SK-N-SH (cell line): Measurements from ENCODE around the gene DENND5A. TPM values are rescaled to one million over a fixed set of nuclear protein-coding genes. Genes with fewer than 3 reads are reported as not detected.
A peak's percentile ranks its signal among the peaks of the same experiment; 100 is the strongest.

Experiments used
- CTCF ChIA-PET: fragments of 300-600, 350-600 bp; formaldehyde crosslinking; extraction: SDS; loops from one replicate; lab custom pipeline; 2021; lab: Yijun Ruan, JAX
- POLR2A ChIA-PET: fragments of 350-600 bp; sonication (Branson Sonifier 250); formaldehyde crosslinking; extraction: SDS; loops from one replicate; lab custom pipeline; 2020; ENCODE audit warnings: antibody characterized with exemption, inconsistent platforms; lab: Yijun Ruan, JAX
- DNase-seq: peaks from one replicate; pipeline ENCODE4 v3.0.0; 2012
- H2AFZ ChIP-seq: fragments of 200-600 bp; sonication (generic); 2 replicates; pipeline ENCODE4 v1.8.1; 2016; ENCODE audit warnings: antibody characterized with exemption, mild to moderate bottlenecking, low read depth
- H3F3A ChIP-seq: fragments of 200-600 bp; sonication (generic); replicated peaks from 2 replicates; pipeline ENCODE3; 2016; ENCODE audit warnings: antibody characterized with exemption, mild to moderate bottlenecking; ENCODE audit not compliant: insufficient read depth
- H3K27ac ChIP-seq, 2 experiments: fragments of 200-500 bp in 1 of 2; fragments of 200-600 bp in 1 of 2; sonication (Bioruptor generic) in 1 of 2; sonication (generic), shearing (Covaris generic) in 1 of 2; 2 replicates each; pipeline versions ENCODE4 v1.5.1 to v1.6.1; 2014 to 2016; ENCODE audit warnings: low read depth in 2 of 2, inconsistent platforms in 1 of 2, low read length in 1 of 2, mild to moderate bottlenecking in 1 of 2, mixed read lengths in 1 of 2
- H3K27me3 ChIP-seq: fragments of 200-600 bp; sonication (generic), shearing (Covaris generic); 2 replicates; pipeline ENCODE4 v1.6.1; 2016; ENCODE audit warnings: mixed run types; ENCODE audit not compliant: insufficient read depth
- H3K36me3 ChIP-seq, 2 experiments: fragments of 200-500 bp in 1 of 2; fragments of 200-600 bp in 1 of 2; sonication (Bioruptor generic) in 1 of 2; sonication (generic) in 1 of 2; replicated peaks in 1 of 2; 2 replicates each; pipeline versions ENCODE3 to v1.5.1; 2014 to 2016; ENCODE audit warnings: low read length in 1 of 2, mild to moderate bottlenecking in 1 of 2; ENCODE audit not compliant: insufficient read depth in 2 of 2, control insufficient read depth in 1 of 2
- H3K4me1 ChIP-seq, 2 experiments: fragments of 200-500 bp in 1 of 2; fragments of 200-600 bp in 1 of 2; sonication (Bioruptor generic) in 1 of 2; sonication (generic), shearing (Covaris generic) in 1 of 2; 2 replicates each; pipeline versions ENCODE4 v1.5.1 to v1.6.1; 2014 to 2016; ENCODE audit warnings: low read depth in 1 of 2, low read length in 1 of 2, mixed run types in 1 of 2; ENCODE audit not compliant: insufficient read depth in 2 of 2, control insufficient read depth in 1 of 2
- H3K4me2 ChIP-seq: fragments of 200-600 bp; sonication (generic), shearing (Covaris generic); 2 replicates; pipeline ENCODE4 v1.6.1; 2017; ENCODE audit warnings: mixed run types
- H3K4me3 ChIP-seq, 2 experiments: fragments of 200-500 bp in 1 of 2; fragments of 200-600 bp in 1 of 2; sonication (Bioruptor generic) in 1 of 2; sonication (generic), shearing (Covaris generic) in 1 of 2; 2 replicates each; pipeline versions ENCODE4 v1.5.1 to v1.8.1; 2014 to 2016; ENCODE audit warnings: low read depth in 2 of 2, inconsistent platforms in 1 of 2, low read length in 1 of 2, mild to moderate bottlenecking in 1 of 2, mixed read lengths in 1 of 2, moderate library complexity in 1 of 2
- H3K79me2 ChIP-seq: fragments of 200-600 bp; sonication (generic); 2 replicates; pipeline ENCODE4 v1.8.1; 2017; ENCODE audit warnings: mild to moderate bottlenecking; ENCODE audit not compliant: insufficient read depth
- H3K9ac ChIP-seq: fragments of 200-600 bp; sonication (generic); 2 replicates; pipeline ENCODE4 v1.6.1; 2017; ENCODE audit warnings: mixed run types
- H3K9me2 ChIP-seq: fragments of 200-600 bp; sonication (generic); 2 replicates; pipeline ENCODE4 v1.6.1; 2017; ENCODE audit warnings: mixed run types
- H3K9me3 ChIP-seq: fragments of 200-600 bp; sonication (generic); 2 replicates; pipeline ENCODE4 v1.6.1; 2017; ENCODE audit warnings: mixed run types, mild to moderate bottlenecking, moderate library complexity
- H4K20me1 ChIP-seq: fragments of 200-600 bp; sonication (generic); 2 replicates; pipeline ENCODE4 v1.6.1; 2017; ENCODE audit warnings: mild to moderate bottlenecking, mixed run types; ENCODE audit not compliant: insufficient read depth
- CHD2 ChIP-seq: fragments of 150-350 bp; IDR thresholded peaks from 2 replicates; pipeline ENCODE4 v1.6.1; 2018; ENCODE audit warnings: low read length; ENCODE audit not compliant: partially characterized antibody
- CTCF ChIP-seq: fragments of 200-600 bp; sonication (generic); IDR thresholded peaks from 2 replicates; pipeline ENCODE4 v1.6.1; 2017; ENCODE audit warnings: antibody characterized with exemption, mild to moderate bottlenecking, moderate library complexity
- ELF1 ChIP-seq: IDR thresholded peaks from 2 replicates; pipeline ENCODE4 v1.4.0; 2012
- EZH2phosphoT487 ChIP-seq: fragments of 200-600 bp; sonication (generic); IDR thresholded peaks from 2 replicates; pipeline ENCODE4 v1.6.1; 2017; ENCODE audit warnings: low read depth, mixed run types, mild to moderate bottlenecking, antibody characterized with exemption, moderate library complexity, borderline replicate concordance
- FOXJ3 ChIP-seq: sonication (generic); formaldehyde crosslinking; IDR thresholded peaks from 2 replicates; pipeline ENCODE4 v1.5.1; 2020; ENCODE audit warnings: mild to moderate bottlenecking, missing genetic modification reagents
- GABPA ChIP-seq: IDR thresholded peaks from 2 replicates; pipeline ENCODE4 v1.4.0; 2012; ENCODE audit warnings: low read depth, mild to moderate bottlenecking
- GATA2 ChIP-seq: sonication (generic); formaldehyde crosslinking; IDR thresholded peaks from 2 replicates; pipeline ENCODE4 v1.5.0; 2020; ENCODE audit warnings: mild to moderate bottlenecking, missing genetic modification reagents
- JUND ChIP-seq: IDR thresholded peaks from 2 replicates; pipeline ENCODE4 v1.4.0; 2012
- MEF2A ChIP-seq: IDR thresholded peaks from 2 replicates; pipeline ENCODE4 v1.4.0; 2012; ENCODE audit warnings: low read depth, borderline replicate concordance
- MXI1 ChIP-seq: IDR thresholded peaks from 2 replicates; pipeline ENCODE4 v1.6.1; 2012; ENCODE audit warnings: mild to moderate bottlenecking, low read depth, low read length, improper control_type of control experiment
- NFIC ChIP-seq: IDR thresholded peaks from 2 replicates; pipeline ENCODE4 v1.4.0; 2012; ENCODE audit warnings: borderline replicate concordance
- NRF1 ChIP-seq: IDR thresholded peaks from 2 replicates; pipeline ENCODE4 v1.6.1; 2012; ENCODE audit warnings: low read depth, mild to moderate bottlenecking, low read length
- PBX3 ChIP-seq: IDR thresholded peaks from 2 replicates; pipeline ENCODE4; 2012
- POLR2AphosphoS5 ChIP-seq: IDR thresholded peaks from 2 replicates; pipeline ENCODE4 v1.6.1; 2012; ENCODE audit warnings: low read depth, low read length
- RAD21 ChIP-seq: IDR thresholded peaks from 2 replicates; pipeline ENCODE4 v1.6.1; 2012; ENCODE audit warnings: mild to moderate bottlenecking, low read length
- RCOR1 ChIP-seq: fragments of 150-350 bp; IDR thresholded peaks from 2 replicates; pipeline ENCODE4 v1.6.1; 2017; ENCODE audit warnings: antibody characterized with exemption, low read length
- REST ChIP-seq: IDR thresholded peaks from 2 replicates; pipeline ENCODE4 v1.6.1; 2012; ENCODE audit warnings: mild to moderate bottlenecking, low read depth, low read length, moderate library complexity
- RFX5 ChIP-seq: IDR thresholded peaks from 2 replicates; pipeline ENCODE4 v1.6.1; 2012; ENCODE audit warnings: mild to moderate bottlenecking, improper control_type of control experiment, low read length
- SMC3 ChIP-seq: IDR thresholded peaks from 2 replicates; pipeline ENCODE4 v1.6.1; 2012; ENCODE audit warnings: low read depth, low read length, improper control_type of control experiment
- TAF1 ChIP-seq: IDR thresholded peaks from 2 replicates; pipeline ENCODE4 v1.6.1; 2012; ENCODE audit warnings: low read depth, mild to moderate bottlenecking, low read length, moderate library complexity, borderline replicate concordance
- TCF12 ChIP-seq: IDR thresholded peaks from 2 replicates; pipeline ENCODE4 v1.4.0; 2012
- USF1 ChIP-seq: IDR thresholded peaks from 2 replicates; pipeline ENCODE4 v1.4.0; 2012; ENCODE audit warnings: low read depth, borderline replicate concordance
- YY1 ChIP-seq: IDR thresholded peaks from 2 replicates; pipeline ENCODE4 v1.4.0; 2012; ENCODE audit warnings: low read depth, mild to moderate bottlenecking
- ZBTB33 ChIP-seq: IDR thresholded peaks from 2 replicates; pipeline ENCODE4 v1.4.0; 2012; ENCODE audit warnings: low read depth, borderline replicate concordance
- WGBS: methylation state at CpG from one replicate; pipeline ENCODE4 v1.1.6; 2017; ENCODE audit warnings: low lambda C conversion rate; 5-methylcytosine and 5-hydroxymethylcytosine counted together
- polyA plus RNA-seq, 3 experiments: library from polyadenylated mRNA; depleted of rRNA; stranded (reverse); fragments of >200 nt; gene quantifications; 2 replicates each; pipeline ENCODE4 v1.2.3, GENCODE V29; 2012

DENND5A gene
- polyA plus RNA-seq, 1 of the 3 experiments (the other 2 are of a cell fraction): 110 TPM

DNA sequence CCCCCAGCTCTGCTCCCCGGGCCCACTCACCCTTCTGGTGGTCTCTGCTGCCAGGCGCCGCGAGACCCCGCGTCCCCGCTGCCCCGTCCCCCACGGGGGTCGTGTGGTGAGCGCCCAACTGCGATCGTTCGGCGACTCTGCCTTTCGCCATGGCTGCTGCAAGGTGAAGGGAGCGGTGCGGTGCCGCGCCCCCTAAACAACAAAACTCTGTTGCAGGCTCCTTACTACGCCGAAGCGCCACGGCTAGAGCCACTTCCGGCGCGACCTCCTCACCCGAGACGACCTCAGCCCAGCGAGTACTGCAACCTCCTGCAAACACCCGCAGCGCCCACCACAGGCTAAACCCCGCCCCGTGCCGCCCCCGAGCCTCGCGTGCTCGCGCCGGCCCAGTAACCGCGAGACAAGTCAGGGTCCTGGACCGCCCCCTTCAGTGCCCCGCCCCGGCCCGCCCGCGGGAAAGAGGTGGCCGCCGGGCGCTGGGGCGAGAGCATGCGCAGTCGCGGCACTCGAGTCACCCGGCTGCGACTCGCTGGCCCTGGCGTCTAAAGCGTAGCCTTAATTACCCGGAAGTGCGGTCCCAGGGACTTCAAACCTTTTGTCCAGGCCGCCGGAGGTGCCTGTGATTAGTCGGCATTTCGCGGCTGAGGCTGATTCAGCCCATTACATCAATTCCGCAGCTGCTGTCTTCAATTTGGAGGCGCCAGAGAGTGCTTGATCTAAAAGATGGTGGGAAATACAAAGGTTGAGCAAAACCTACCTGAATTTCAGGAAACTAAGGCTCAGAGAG is 49.3 kb upstream of the DENND5A start, which contains the start of gene TMEM41B:
Gene TMEM41B (minus strand): TSS at position 303 of the 787 bp plus-strand sequence. CDS start 152 bp downstream, at position 151.
- Histone ChIP-seq H4K20me1 (0 out of 2 replicates have a peak, but pooled peaks cover 15% of the 10 kb centered on the region), H3K27ac (peak within 1 kb of the TSS; percentile 96 to 98), H3K9ac (peak within 1 kb of the TSS; percentile 95), H3F3A (peaks cover 12% of the 10 kb centered on the region), H3K36me3 (no peaks in the 10 kb centered on the region), H3K9me3 (no peaks in the 10 kb centered on the region), H3K4me2 (peak within 1 kb of the TSS; percentile 90), H3K79me2 (peaks cover 49% of the 10 kb centered on the region), H3K4me3 (peak within 1 kb of the TSS; percentile 77 to 82), H3K4me1 (peaks cover 8 to 10% of the 10 kb centered on the region in 2 experiments; a peak in 3 of 4 replicates), H2AFZ (peak within 1 kb of the TSS; percentile 91), H3K9me2 (no peaks in the 10 kb centered on the region), H3K27me3 (no peaks in the 10 kb centered on the region)
- 0% methylated on average over 13 of the region's 71 CpGs for WGBS
- ChIA-PET POLR2A (interaction anchor here (0.9 to 2.6 kb wide), 7 partner anchors 14 to 146 kb away, joined by 3 to 19 read pairs (median 5); partner anchors contain the start of genes IPO7 and ZNF143), CTCF (interaction anchor here (0.9 kb wide), 1 partner anchor 10 kb away, joined by 3 read pairs; no protein-coding TSS in a partner anchor)
- peak; percentile 99 for DNase-seq
- TF ChIP-seq ZBTB33 (peak; percentile 88), EZH2phosphoT487 (no peak), SMC3 (no peak), TAF1 (peak; percentile 89), CTCF (0 out of 2 replicates have a peak, but pooled peaks have one; percentile 15), GATA2 (no peak), YY1 (0 out of 2 replicates have a peak, but pooled peaks have one; percentile 49), POLR2AphosphoS5 (peak; percentile 79), CHD2 (peak; percentile 97), USF1 (peak; percentile 28; the same call in 1 of the 2 replicates), MEF2A (no peak), NRF1 (peak; percentile 89), RFX5 (no peak), GABPA (peak; percentile 84), JUND (no peak), MXI1 (peak; percentile 62), FOXJ3 (CRISPR knock-in tag) (0 out of 2 replicates have a peak, but pooled peaks have one; percentile 11), REST (peak; percentile 67; the same call in 1 of the 2 replicates), TCF12 (peak; percentile 44; the same call in 1 of the 2 replicates), RCOR1 (no peak), ELF1 (peak; percentile 98), RAD21 (peak; percentile 32), PBX3 (no peak), NFIC (no peak)
